Cardiac fibroblast (primary cell): ENCODE results near the gene ELP5.

Experiments
- DNase-seq, 2 donors: peaks; one replicate each; pipeline versions ENCODE4 v3.0.0 to v3.0.0-alpha.2; 2010; ENCODE audit warnings: low read depth in 2 of 2
- H3K4me3 ChIP-seq, 2 donors: replicated peaks in 1 of 2; 1 replicate in 1 of 2; 2 replicates in 1 of 2; pipeline ENCODE4 v1.5.1; 2011; ENCODE audit warnings: low read depth in 2 of 2, low read length in 2 of 2, mild to moderate bottlenecking in 2 of 2, moderate library complexity in 1 of 2
- CTCF ChIP-seq: IDR thresholded peaks from one replicate; pipeline ENCODE4 v1.5.1; 2011; ENCODE audit warnings: low read depth, mild to moderate bottlenecking, low read length, inconsistent platforms

ELP5 gene

GRCh38 chr17:7262192-7262934 is 10.3 kb downstream of the ELP5 start, which contains the start of gene CLDN7:
Gene CLDN7 (minus strand): TSS chr17:7262478. CDS start chr17:7262043, 435 bp downstream.
- DNase-seq = no peak
- TF ChIP-seq CTCF = no peak
- peak within 1 kb of the TSS; percentile 35 to 36 for H3K4me3 ChIP-seq

- peak overlapping the region in 1 of 2 donors; percentile 8 for H3K4me3 ChIP-seq
- DNase-seq = no peak
- no peak for TF ChIP-seq CTCF
These were observed 11.2 kb downstream of the ELP5 start for GRCh38 chr17:7262935-7263800.

GRCh38 chr17:7263801-7264078 is 11.7 kb downstream of the ELP5 start:
- TF ChIP-seq CTCF = no peak
- H3K4me3 ChIP-seq = no peak overlapping the region

GRCh38 chr17:7266784-7267183 is 14.8 kb downstream of the ELP5 start:
- TF ChIP-seq CTCF = no peak
- peak in 1 of 2 donors; percentile 45 for DNase-seq
- H3K4me3 ChIP-seq = no peak overlapping the region

More at GRCh38 chr17:7263801-7264078, 11.7 kb downstream of the ELP5 start:
- DNase-seq = no peak

GRCh38 chr17:7279448-7279847 is 27.4 kb downstream of the ELP5 start:
- DNase-seq = no peak
- H3K4me3 ChIP-seq = no peak overlapping the region
- no peak for TF ChIP-seq CTCF

GRCh38 chr17:7280519-7281073 is 28.6 kb downstream of the ELP5 start:
- peak overlapping the region; percentile 36 to 52 for H3K4me3 ChIP-seq
- peak; percentile 99 for TF ChIP-seq CTCF
- peak; percentile 85 to 86 for DNase-seq
